SK-N-SH treated with all-trans-retinoic acid at 6 μM for 48 hours (cell line): ENCODE measurements around the gene YES1.

Experiments used
- ATAC-seq: fragments of 200-7000 bp; cut with Tn5 transposase; 3 replicates; pipeline ENCODE4 v1.9.1; 2020; ENCODE audit warnings: mild to moderate bottlenecking, moderate library complexity
- ARNTL ChIP-seq: fragments of 450-650 bp; formaldehyde crosslinking; IDR thresholded peaks from 2 replicates; pipeline ENCODE4 v1.5.0; 2020; ENCODE audit warnings: low read depth, mild to moderate bottlenecking, moderate library complexity, borderline replicate concordance
- BACH2 ChIP-seq: fragments of 250-450 bp; sonication (Bioruptor Pico); IDR thresholded peaks from 2 replicates; pipeline ENCODE4 v1.9.0; 2021; ENCODE audit warnings: mild to moderate bottlenecking, borderline replicate concordance
- CREB5 ChIP-seq: fragments of 250-450 bp; sonication (Bioruptor Pico); IDR thresholded peaks from 2 replicates; pipeline ENCODE4 v1.5.1; 2020; ENCODE audit warnings: low read depth, mild to moderate bottlenecking, moderate library complexity
- CSDC2 ChIP-seq: fragments of 250-450 bp; sonication (Bioruptor Pico); IDR thresholded peaks from 2 replicates; pipeline ENCODE4 v1.5.0; 2020; ENCODE audit warnings: mild to moderate bottlenecking, moderate library complexity
- ESRRG ChIP-seq: fragments of 250-450 bp; sonication (Bioruptor Pico); IDR thresholded peaks from 2 replicates; pipeline ENCODE4 v1.6.1; 2021; ENCODE audit warnings: mild to moderate bottlenecking
- GLIS3 ChIP-seq: fragments of 250-450 bp; sonication (Bioruptor Pico); IDR thresholded peaks from 2 replicates; pipeline ENCODE4 v1.5.0; 2020; ENCODE audit warnings: mild to moderate bottlenecking, moderate library complexity
- ISL1 ChIP-seq: fragments of 250-450 bp; sonication (Bioruptor Pico); IDR thresholded peaks from 2 replicates; pipeline ENCODE4 v2.1.2; 2022; ENCODE audit warnings: mild to moderate bottlenecking, moderate library complexity
- OSR1 ChIP-seq: fragments of 250-450 bp; sonication (Bioruptor Pico); IDR thresholded peaks from 2 replicates; pipeline ENCODE4 v1.8.0; 2022; ENCODE audit warnings: moderate library complexity, mild to moderate bottlenecking, inconsistent platforms
- PATZ1 ChIP-seq: fragments of 250-450 bp; sonication (Bioruptor Pico); IDR thresholded peaks from 2 replicates; pipeline ENCODE4 v1.8.0; 2020; ENCODE audit warnings: mild to moderate bottlenecking, moderate library complexity, borderline replicate concordance
- RARB ChIP-seq: fragments of 250-450 bp; sonication (Bioruptor Pico); IDR thresholded peaks from 2 replicates; pipeline ENCODE4 v1.8.0; 2021; ENCODE audit warnings: mild to moderate bottlenecking, moderate library complexity
- TCF4 ChIP-seq: fragments of 250-450 bp; sonication (Bioruptor Pico); IDR thresholded peaks from 2 replicates; pipeline ENCODE4 v1.8.0; 2021; ENCODE audit warnings: mild to moderate bottlenecking, moderate library complexity, borderline replicate concordance
- ZC3H10 ChIP-seq: fragments of 250-450 bp; sonication (Bioruptor Pico); IDR thresholded peaks from 2 replicates; pipeline ENCODE4 v1.5.1; 2021; ENCODE audit warnings: mild to moderate bottlenecking, moderate library complexity
- ZFP30 ChIP-seq: fragments of 450-650 bp; formaldehyde crosslinking; IDR thresholded peaks from 2 replicates; pipeline ENCODE4 v1.5.0; 2022; ENCODE audit warnings: mild to moderate bottlenecking, moderate library complexity
- ZNF565 ChIP-seq: fragments of 450-650 bp; formaldehyde crosslinking; conservative IDR thresholded peaks from 2 replicates; pipeline ENCODE4 v1.5.0; 2020; ENCODE audit warnings: low read depth, mild to moderate bottlenecking, moderate library complexity
- ZNF8 ChIP-seq: fragments of 450-650 bp; formaldehyde crosslinking; IDR thresholded peaks from 2 replicates; pipeline ENCODE4 v1.5.0; 2020; ENCODE audit warnings: mild to moderate bottlenecking, moderate library complexity
- TF ChIP-seq, protein P1 (sequence below): fragments of 250-450 bp; sonication (Bioruptor Pico); IDR thresholded peaks from 2 replicates; pipeline ENCODE4 v1.5.0; 2020; ENCODE audit warnings: mild to moderate bottlenecking, moderate library complexity
- TF ChIP-seq, protein P2 (sequence below): fragments of 250-450 bp; sonication (Bioruptor Pico); IDR thresholded peaks from 2 replicates; pipeline ENCODE4 v1.8.0; 2021; ENCODE audit warnings: low read depth, mild to moderate bottlenecking, moderate library complexity, borderline replicate concordance

The YES1 gene

GRCh38 chr18:711657-712400 lies 100.2 kb downstream of the YES1 start:
- no peak for TF ChIP-seq ARNTL (CRISPR knock-in tag)
- TF ChIP-seq ZC3H10: no peak
- no peak for TF ChIP-seq RARB (CRISPR knock-in tag)
- ATAC-seq: peak; percentile 65

DNA sequence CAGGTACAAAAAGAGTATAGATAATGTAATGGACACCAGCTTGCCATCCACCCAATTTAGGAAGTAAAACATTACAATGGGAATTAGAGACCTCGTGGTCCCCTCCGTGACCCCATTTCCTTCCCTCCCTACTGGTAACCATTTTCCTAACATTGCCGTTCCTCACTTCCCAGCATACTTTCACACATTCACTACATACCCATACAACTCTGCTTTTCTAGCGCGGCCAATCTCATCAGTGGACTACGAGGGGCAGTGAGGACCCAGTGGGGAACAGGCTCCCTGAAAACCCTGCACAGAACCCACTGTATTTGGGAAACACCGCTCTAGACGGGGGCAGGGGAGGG lies 100.8 kb downstream of the YES1 start:
- ATAC-seq: peak; percentile 24

GRCh38 chr18:710418-711300 lies 101.4 kb downstream of the YES1 start:
- no peak for ATAC-seq
- TF ChIP-seq ZC3H10: no peak
- no peak for TF ChIP-seq GLIS3
- TF ChIP-seq ZNF565 (CRISPR knock-in tag): no peak
- TF ChIP-seq, protein P1, sequence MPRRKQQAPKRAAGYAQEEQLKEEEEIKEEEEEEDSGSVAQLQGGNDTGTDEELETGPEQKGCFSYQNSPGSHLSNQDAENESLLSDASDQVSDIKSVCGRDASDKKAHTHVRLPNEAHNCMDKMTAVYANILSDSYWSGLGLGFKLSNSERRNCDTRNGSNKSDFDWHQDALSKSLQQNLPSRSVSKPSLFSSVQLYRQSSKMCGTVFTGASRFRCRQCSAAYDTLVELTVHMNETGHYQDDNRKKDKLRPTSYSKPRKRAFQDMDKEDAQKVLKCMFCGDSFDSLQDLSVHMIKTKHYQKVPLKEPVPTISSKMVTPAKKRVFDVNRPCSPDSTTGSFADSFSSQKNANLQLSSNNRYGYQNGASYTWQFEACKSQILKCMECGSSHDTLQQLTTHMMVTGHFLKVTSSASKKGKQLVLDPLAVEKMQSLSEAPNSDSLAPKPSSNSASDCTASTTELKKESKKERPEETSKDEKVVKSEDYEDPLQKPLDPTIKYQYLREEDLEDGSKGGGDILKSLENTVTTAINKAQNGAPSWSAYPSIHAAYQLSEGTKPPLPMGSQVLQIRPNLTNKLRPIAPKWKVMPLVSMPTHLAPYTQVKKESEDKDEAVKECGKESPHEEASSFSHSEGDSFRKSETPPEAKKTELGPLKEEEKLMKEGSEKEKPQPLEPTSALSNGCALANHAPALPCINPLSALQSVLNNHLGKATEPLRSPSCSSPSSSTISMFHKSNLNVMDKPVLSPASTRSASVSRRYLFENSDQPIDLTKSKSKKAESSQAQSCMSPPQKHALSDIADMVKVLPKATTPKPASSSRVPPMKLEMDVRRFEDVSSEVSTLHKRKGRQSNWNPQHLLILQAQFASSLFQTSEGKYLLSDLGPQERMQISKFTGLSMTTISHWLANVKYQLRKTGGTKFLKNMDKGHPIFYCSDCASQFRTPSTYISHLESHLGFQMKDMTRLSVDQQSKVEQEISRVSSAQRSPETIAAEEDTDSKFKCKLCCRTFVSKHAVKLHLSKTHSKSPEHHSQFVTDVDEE (CRISPR knock-in tag): no peak
- no peak for TF ChIP-seq TCF4
- TF ChIP-seq BACH2: no peak
- TF ChIP-seq, protein P2, sequence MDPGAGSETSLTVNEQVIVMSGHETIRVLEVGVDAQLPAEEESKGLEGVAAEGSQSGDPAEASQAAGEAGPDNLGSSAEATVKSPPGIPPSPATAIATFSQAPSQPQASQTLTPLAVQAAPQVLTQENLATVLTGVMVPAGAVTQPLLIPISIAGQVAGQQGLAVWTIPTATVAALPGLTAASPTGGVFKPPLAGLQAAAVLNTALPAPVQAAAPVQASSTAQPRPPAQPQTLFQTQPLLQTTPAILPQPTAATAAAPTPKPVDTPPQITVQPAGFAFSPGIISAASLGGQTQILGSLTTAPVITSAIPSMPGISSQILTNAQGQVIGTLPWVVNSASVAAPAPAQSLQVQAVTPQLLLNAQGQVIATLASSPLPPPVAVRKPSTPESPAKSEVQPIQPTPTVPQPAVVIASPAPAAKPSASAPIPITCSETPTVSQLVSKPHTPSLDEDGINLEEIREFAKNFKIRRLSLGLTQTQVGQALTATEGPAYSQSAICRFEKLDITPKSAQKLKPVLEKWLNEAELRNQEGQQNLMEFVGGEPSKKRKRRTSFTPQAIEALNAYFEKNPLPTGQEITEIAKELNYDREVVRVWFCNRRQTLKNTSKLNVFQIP (CRISPR knock-in tag): no peak
- TF ChIP-seq CREB5: no peak
- TF ChIP-seq, all 23 proteins: peak for 0

More for the DNA sequence above, 100.8 kb downstream of the YES1 start:
- no peak for TF ChIP-seq BACH2
- no peak for TF ChIP-seq ZFP30 (CRISPR knock-in tag)
- TF ChIP-seq ARNTL (CRISPR knock-in tag): no peak
- no peak for TF ChIP-seq OSR1
- TF ChIP-seq, protein P1 (CRISPR knock-in tag): no peak
- no peak for TF ChIP-seq ZNF8 (CRISPR knock-in tag)
- TF ChIP-seq ESRRG (CRISPR knock-in tag): no peak
- no peak for TF ChIP-seq CSDC2 (CRISPR knock-in tag)
- no peak for TF ChIP-seq ZNF565 (CRISPR knock-in tag)
- TF ChIP-seq PATZ1: no peak
- no peak for TF ChIP-seq GLIS3
- TF ChIP-seq, protein P2 (CRISPR knock-in tag): no peak
- TF ChIP-seq ISL1: no peak
